Astrocyte of the hippocampus (primary cell): Measurements from ENCODE around the gene LRP11.
"Not testable (repeated sequence)": the region's sequence is repeated elsewhere in the genome, so short reads cannot be mapped to it uniquely, and the experiment has no call there.

Experiments used
- DNase-seq: peaks from one replicate; pipeline ENCODE4 v3.0.0; 2011; ENCODE audit warnings: low read depth, low spot score

LRP11 gene

GRCh38 chr6:149851461-149852110 is 12.6 kb downstream of the LRP11 start:
- DNase-seq, result no peak

GRCh38 chr6:149848343-149848742 is 15.8 kb downstream of the LRP11 start:
- DNase-seq, result not testable (repeated sequence)

- peak; percentile 52 for DNase-seq
These were observed 16.3 kb downstream of the LRP11 start for GRCh38 chr6:149847939-149848267.

GRCh38 chr6:149846321-149846720 is 17.8 kb downstream of the LRP11 start:
- DNase-seq, result peak; percentile 94

DNA sequence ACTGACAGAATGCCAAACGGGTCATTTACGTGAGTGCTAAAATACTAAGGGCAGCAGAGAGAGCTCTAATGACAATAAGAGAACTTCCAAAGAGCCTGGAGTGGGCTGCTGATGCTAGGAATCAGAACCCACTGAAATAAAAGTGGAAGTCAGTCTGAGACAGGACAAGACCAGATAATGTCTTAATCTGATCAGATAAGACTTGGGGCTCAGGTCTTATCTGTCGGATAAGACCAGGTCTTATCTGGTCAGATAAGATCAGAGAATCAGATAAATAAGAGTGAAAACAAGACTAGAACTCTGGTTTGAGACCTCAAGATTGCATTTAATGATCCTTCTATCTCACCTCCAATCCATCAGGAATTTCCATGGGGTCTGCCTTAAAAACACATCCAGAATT is 18.6 kb downstream of the LRP11 start:
- DNase-seq, result no peak

- no peak for DNase-seq
These were observed 19.7 kb downstream of the LRP11 start for GRCh38 chr6:149844480-149844879.

DNA sequence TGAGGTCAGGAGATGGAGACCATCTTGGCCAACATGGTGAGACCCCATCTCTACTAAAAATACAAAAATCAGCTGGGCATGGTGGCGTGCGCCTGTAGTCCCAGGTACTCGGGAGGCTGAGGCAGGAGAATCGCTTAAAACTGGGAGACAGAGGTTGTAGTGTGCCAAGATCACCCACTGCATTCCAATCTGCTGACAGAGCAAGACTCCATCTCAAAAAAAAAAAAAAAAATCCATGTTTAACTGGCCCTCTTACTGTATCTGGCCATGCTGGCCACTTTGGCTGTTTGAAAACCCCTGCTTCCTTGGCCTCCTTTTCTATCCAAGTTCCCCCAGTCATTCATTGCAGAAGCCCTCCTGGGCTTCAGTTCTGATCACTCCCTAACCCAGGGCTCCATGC is 20.1 kb downstream of the LRP11 start:
- peak; percentile 40 for DNase-seq

DNA sequence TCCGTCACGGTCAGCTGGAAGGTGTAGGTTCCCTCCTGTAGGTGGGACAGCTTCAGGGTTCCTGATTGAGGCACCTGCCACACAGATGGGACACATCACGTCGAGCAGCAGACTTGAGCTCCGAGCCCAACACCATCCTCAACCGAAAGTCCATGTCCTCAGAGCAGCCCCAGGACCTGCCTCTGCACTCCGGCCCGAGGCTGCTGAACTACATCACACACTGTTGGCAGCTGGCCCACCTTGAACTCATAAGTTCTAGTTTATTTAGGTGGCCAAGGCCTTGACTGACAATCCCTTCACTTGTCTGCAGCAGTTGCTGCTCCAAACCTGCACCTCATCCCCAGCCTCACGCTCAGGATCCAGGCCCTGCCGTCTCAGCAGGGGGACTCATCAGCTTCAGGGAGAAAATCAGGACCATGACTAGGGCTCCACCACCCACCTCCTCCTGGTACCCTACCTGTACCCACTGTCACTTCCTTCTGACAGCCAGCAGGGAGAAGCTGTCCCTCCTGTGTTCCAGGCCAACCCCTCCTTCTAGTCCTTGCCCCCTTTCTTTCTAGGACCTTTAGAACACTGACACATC is 21.0 kb downstream of the LRP11 start:
- no peak for DNase-seq

- no peak for DNase-seq
These were observed 21.8 kb downstream of the LRP11 start for GRCh38 chr6:149842331-149842730.

DNA sequence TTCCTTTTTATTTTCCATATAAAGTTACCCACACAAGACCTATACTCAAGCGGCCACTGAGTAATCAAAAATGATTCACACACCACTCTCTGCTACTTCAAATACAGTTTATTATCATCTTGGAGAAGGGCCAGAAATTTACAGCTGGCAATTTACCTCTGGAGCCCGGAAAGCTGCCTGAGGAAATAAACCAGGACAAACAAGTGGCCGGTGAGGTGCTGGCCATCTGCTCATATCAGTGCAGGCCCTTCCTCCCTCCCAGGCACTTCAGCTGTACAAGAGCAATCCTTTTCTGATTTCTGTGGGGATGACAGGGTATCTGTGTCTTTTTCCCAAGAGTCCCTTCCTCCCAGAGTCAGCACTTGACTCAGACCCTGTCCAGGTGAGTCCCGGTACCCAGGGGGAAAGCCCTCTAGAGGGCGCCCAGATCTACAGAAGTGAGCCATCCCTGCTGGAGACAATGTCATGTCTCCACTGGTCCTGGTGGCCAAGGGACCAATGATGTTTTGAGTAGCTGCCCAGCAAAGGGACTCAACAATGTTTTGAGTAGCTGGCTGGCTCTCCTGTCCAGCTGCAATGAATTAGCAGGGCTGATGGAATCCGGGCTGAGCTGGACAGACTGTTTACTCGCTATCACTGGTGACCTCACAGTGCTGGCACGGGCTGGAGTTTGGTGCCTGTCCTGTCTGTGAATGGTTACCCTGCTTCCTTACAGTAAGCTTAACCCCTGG is 23.6 kb downstream of the LRP11 start:
- peak; percentile 67 for DNase-seq

- DNase-seq, result peak; percentile 85
These were observed 29.4 kb downstream of the LRP11 start for GRCh38 chr6:149834513-149835481.

DNA sequence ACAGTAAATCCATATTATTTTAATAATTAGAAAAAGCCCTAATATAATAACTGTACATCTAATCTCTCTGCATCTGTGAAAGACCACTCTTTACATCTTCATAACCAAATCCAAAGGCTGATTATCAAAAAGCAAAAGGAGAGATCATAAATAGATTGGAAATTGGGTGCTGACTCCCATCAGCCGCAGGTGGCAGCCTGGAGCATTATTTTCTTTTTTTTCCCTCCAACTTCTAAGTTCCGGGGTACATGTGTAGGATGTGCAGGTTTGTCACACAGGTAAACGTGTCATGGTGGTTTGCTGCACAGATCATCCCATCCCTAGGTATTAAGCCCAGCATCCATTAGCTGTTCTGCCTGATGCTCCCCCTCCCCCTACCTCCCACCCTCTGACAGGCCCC is 30.5 kb downstream of the LRP11 start:
- no peak for DNase-seq

GRCh38 chr6:149831308-149831820 is 32.8 kb downstream of the LRP11 start:
- DNase-seq, result no peak

DNA sequence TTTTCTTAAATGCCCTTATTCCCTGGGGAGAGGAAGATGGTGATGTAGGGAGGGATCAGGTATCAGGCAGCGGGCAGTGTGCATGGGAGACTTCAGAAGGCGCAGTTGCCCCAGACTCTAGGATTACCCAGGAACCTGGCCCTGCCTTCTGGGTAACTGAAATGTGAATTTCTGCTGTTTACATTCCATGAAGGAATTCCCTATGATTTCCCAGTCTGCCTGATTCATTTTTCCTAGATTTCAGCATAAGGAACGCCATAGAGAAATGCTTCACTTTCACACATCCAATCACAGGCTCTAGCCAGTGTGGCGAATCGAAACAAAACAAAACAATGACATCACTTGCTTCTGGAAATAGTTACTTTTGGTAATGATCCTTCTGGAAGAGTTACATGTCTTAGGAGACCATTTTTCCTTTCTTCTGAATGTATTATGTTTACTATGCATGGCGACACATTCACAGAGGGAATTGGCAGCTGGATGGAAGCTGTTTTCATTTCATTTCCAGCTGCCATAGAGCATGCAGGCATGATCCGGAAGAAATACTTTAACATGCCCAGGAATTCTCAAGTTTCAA is 33.3 kb downstream of the LRP11 start:
- peak; percentile 26 for DNase-seq

DNA sequence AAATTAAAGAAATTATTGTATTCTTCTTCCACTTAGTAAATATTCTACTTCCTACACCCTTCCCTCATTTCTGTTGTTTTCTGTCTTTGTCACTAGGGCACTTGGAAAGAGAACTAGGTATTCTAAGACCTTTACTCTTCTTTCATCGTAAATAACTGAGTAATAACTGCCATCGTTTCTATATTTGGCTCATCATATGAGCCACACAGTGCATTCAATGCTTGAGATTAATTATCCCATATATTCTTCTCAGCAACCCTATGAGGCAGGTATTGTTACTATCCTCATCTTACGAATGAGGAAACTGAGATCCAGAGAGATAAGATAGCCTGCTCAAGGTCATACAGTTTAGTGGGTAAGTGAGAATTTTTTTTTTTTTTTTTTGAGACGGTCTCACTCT is 38.9 kb downstream of the LRP11 start:
- DNase-seq, result no peak

- DNase-seq, result no peak
These were observed 41.1 kb downstream of the LRP11 start for GRCh38 chr6:149823013-149823412.

GRCh38 chr6:149821492-149821891 is 42.7 kb downstream of the LRP11 start:
- no peak for DNase-seq

GRCh38 chr6:149820506-149820905 is 43.7 kb downstream of the LRP11 start:
- DNase-seq, result no peak

DNA sequence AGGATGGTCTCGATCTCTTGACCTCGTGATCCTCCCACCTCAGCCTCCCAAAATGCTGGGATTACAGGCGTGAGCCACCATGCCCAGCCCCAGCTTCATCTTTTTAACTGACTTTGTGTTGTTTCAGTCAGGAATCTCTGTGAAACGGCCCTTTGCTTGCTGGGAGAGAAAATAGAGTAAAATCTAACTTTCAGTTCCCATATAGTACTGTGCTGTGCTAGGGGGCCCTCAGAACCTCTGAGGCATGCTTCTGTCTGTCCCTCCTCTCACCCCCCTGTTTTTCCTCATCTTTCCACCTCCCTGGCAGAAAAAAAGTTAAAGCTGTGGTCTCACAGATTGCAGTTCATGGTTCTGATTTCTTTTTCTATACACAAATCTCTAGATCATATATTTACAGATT is 48.4 kb downstream of the LRP11 start:
- DNase-seq, result no peak

GRCh38 chr6:149813351-149813750 is 50.8 kb downstream of the LRP11 start:
- no peak for DNase-seq

- no peak for DNase-seq
These were observed 54.4 kb downstream of the LRP11 start for GRCh38 chr6:149809798-149810197.
